Measurements from ENCODE around the gene RPS6KB2.

Gene RPS6KB2

DNA sequence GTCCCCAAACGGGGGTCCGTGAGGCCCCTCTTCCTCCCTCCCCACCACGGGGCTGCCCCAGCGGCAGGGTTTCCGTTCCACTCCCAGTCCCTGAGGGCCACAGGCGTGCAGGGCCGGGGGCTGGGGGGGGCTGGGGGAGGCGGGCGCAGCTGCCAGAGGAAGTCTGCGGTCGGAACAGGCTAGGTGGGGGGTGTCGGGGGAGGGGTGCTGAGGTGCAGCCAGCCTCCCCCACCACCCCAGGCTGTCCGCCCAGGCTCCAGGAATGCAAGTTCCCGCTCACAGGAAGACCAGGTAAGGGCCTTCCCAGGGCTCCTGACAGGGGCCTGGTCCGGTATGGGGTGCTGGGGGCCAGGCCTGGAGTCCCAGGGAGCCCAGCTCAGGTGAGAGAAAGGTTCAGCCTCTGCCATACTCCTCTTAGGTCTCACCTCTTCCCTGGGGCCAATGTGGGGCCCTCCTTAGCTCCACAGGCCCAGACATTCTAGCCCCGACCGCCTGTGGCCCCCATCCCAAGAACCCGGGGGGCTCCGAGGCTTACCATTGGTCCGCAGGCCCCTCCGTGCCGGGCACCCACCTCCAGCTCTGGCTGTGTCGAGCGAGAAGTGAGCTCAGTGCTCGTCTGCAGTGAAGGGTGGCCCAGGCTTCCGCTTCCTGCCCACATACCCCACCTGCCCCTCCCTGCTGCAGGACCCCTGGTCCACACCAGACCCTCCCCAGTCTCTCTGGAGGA, 9.0 kb downstream of the RPS6KB2 start, which contains the start of gene PTPRCAP:
Gene PTPRCAP, minus strand, starts transcription at position 601 of the 727 bp plus-strand sequence. Its CDS starts 63 bp downstream, at position 538.
- TF ChIP-seq ARNT (IDR thresholded peaks at IDR 0.05) (no peak), L3MBTL2 (conservative IDR thresholded peaks at IDR 0.05) (no peak), TARDBP (IDR thresholded peaks at IDR 0.05) (no peak), NFRKB (IDR thresholded peaks at IDR 0.05) (no peak), SUZ12 (IDR thresholded peaks at IDR 0.05) (no peak)
- CTCF ChIA-PET, result interaction anchor here (0.6 kb wide), 1 partner anchor 769 kb away, joined by 3 read pairs; no protein-coding TSS in a partner anchor
- no peak for DNase-seq (ENCODE audit: extremely low spot score)
- POLR2A ChIA-PET, result interaction anchor here (1.4 to 4.0 kb wide), 2 partner anchors 31 to 36 kb away, joined by 5 to 14 read pairs; partner anchors contain the start of genes PPP1CA and TMEM134

GRCh38 chr11:67437809-67438157, 9.5 kb downstream of the RPS6KB2 start:
- POLR2A ChIA-PET, result interaction anchor here (0.6 to 4.0 kb wide), 3 partner anchors 9 to 36 kb away, joined by 4 to 14 read pairs (median 5); partner anchors contain the start of genes PPP1CA, RPS6KB2 and TMEM134
- TF ChIP-seq FOXK2 (IDR thresholded peaks at IDR 0.05), result no peak
- TF ChIP-seq ELF4 (IDR thresholded peaks at IDR 0.05), result no peak
- TF ChIP-seq SP1 (IDR thresholded peaks at IDR 0.05), result no peak
- no peak for TF ChIP-seq LEF1 (IDR thresholded peaks at IDR 0.05; ENCODE audit: borderline replicate concordance)
- TF ChIP-seq ARNT (IDR thresholded peaks at IDR 0.05), result no peak
- no peak for TF ChIP-seq CTBP1 (IDR thresholded peaks at IDR 0.05; ENCODE audit: borderline replicate concordance)
- no peak for TF ChIP-seq SUZ12 (IDR thresholded peaks at IDR 0.05)
- no peak for TF ChIP-seq FOXA1 (IDR thresholded peaks at IDR 0.05)
- TF ChIP-seq, protein P1, sequence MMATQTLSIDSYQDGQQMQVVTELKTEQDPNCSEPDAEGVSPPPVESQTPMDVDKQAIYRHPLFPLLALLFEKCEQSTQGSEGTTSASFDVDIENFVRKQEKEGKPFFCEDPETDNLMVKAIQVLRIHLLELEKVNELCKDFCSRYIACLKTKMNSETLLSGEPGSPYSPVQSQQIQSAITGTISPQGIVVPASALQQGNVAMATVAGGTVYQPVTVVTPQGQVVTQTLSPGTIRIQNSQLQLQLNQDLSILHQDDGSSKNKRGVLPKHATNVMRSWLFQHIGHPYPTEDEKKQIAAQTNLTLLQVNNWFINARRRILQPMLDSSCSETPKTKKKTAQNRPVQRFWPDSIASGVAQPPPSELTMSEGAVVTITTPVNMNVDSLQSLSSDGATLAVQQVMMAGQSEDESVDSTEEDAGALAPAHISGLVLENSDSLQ (IDR thresholded peaks at IDR 0.05), result no peak
- no peak for TF ChIP-seq FOXM1 (IDR thresholded peaks at IDR 0.05; ENCODE audit: borderline replicate concordance)
- no peak for TF ChIP-seq L3MBTL2 (conservative IDR thresholded peaks at IDR 0.05)
- no peak for TF ChIP-seq HDGF (IDR thresholded peaks at IDR 0.05; ENCODE audit: borderline replicate concordance)
- TF ChIP-seq BHLHE40 (IDR thresholded peaks at IDR 0.05; ENCODE audit: borderline replicate concordance), result no peak
- TF ChIP-seq NFRKB (IDR thresholded peaks at IDR 0.05), result no peak
- no peak for TF ChIP-seq TARDBP (IDR thresholded peaks at IDR 0.05)
- no peak for TF ChIP-seq ZNF384 (IDR thresholded peaks at IDR 0.05)
- DNase-seq (ENCODE audit: extremely low spot score), result no peak
- CTCF ChIA-PET, result no interaction called here

- CTCF ChIA-PET, result no interaction called here
- POLR2A ChIA-PET, result interaction anchor here (0.6 to 4.0 kb wide), 5 partner anchors 9 to 47 kb away, joined by 3 to 14 read pairs (median 4); partner anchors contain the start of genes PPP1CA, RAD9A, RPS6KB2 and TMEM134
- TF ChIP-seq CTBP1 (IDR thresholded peaks at IDR 0.05; ENCODE audit: borderline replicate concordance) (no peak), NFRKB (IDR thresholded peaks at IDR 0.05) (no peak), FOXK2 (IDR thresholded peaks at IDR 0.05) (no peak), FOXA1 (IDR thresholded peaks at IDR 0.05) (no peak), FOXM1 (IDR thresholded peaks at IDR 0.05; ENCODE audit: borderline replicate concordance) (no peak), ELF4 (IDR thresholded peaks at IDR 0.05) (no peak), ZNF384 (IDR thresholded peaks at IDR 0.05) (no peak), ARNT (IDR thresholded peaks at IDR 0.05) (no peak), TARDBP (IDR thresholded peaks at IDR 0.05) (no peak), BHLHE40 (IDR thresholded peaks at IDR 0.05; ENCODE audit: borderline replicate concordance) (no peak), L3MBTL2 (conservative IDR thresholded peaks at IDR 0.05) (no peak), SP1 (IDR thresholded peaks at IDR 0.05) (no peak), SUZ12 (IDR thresholded peaks at IDR 0.05) (no peak), LEF1 (IDR thresholded peaks at IDR 0.05; ENCODE audit: borderline replicate concordance) (no peak), HDGF (IDR thresholded peaks at IDR 0.05; ENCODE audit: borderline replicate concordance) (no peak)
- TF ChIP-seq, protein P1 (IDR thresholded peaks at IDR 0.05), result no peak
- no peak for DNase-seq (ENCODE audit: extremely low spot score)
Observed at GRCh38 chr11:67438158-67438902, 10.0 kb downstream of the RPS6KB2 start.

DNA sequence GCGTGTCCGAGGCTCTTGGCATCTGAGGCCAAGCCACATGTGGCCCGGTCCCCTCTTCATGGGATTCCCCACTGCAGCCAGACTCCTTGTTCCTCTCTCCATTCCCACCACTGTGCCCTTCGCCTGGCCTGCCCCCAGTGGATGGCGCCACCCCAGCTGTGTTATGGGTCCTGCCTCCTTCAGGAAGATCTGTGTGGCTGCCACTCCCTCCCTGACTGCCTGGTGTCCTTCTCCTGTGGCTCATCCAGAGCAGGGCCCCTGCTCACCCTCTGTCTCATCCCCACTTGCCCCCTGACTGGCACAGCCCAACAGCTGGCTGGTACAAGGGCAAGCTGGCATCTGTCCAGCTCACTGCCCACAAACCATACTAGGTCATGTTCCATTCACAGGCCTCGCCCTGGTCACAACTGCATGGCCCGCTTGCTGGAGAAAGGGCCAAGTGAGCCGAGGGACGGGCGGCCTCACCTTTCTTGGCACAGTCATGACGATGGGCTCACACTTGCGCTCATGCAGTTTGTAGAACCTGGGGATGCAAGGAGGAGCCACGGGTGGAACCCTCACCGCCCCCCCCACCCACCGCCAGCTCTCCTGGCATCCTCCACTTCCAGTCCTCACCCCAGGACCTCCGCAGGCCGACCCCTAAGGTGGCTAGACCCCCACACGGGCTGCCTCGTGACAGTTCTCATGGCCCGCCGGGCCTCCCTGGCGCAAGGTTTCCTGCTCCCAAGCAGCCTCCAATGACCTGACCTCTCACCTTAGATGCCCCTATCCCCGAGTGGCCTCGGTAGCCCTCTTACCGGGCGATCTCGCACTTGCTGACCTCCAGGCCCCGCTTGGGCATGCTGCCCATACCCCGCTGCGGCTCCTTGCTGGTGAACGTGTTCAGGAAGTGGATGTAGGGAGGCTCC, 11.3 kb downstream of the RPS6KB2 start:
- ChIA-PET CTCF (no interaction called here), POLR2A (interaction anchor here (0.7 to 4.0 kb wide), 6 partner anchors 10 to 48 kb away, joined by 3 to 14 read pairs (median 3); partner anchors contain the start of genes AIP, PPP1CA, RAD9A and TMEM134)
- DNase-seq (ENCODE audit: extremely low spot score), result no peak
- no peak for TF ChIP-seq ZNF384 (IDR thresholded peaks at IDR 0.05)
- no peak for TF ChIP-seq BHLHE40 (IDR thresholded peaks at IDR 0.05; ENCODE audit: borderline replicate concordance)
- no peak for TF ChIP-seq SUZ12 (IDR thresholded peaks at IDR 0.05)
- no peak for TF ChIP-seq NFRKB (IDR thresholded peaks at IDR 0.05)
- TF ChIP-seq LEF1 (IDR thresholded peaks at IDR 0.05; ENCODE audit: borderline replicate concordance), result no peak
- no peak for TF ChIP-seq FOXM1 (IDR thresholded peaks at IDR 0.05; ENCODE audit: borderline replicate concordance)
- no peak for TF ChIP-seq ARNT (IDR thresholded peaks at IDR 0.05)
- TF ChIP-seq ELF4 (IDR thresholded peaks at IDR 0.05), result no peak
- TF ChIP-seq FOXK2 (IDR thresholded peaks at IDR 0.05), result no peak
- no peak for TF ChIP-seq FOXA1 (IDR thresholded peaks at IDR 0.05)
- no peak for TF ChIP-seq HDGF (IDR thresholded peaks at IDR 0.05; ENCODE audit: borderline replicate concordance)
- TF ChIP-seq TARDBP (IDR thresholded peaks at IDR 0.05), result no peak
- no peak for TF ChIP-seq CTBP1 (IDR thresholded peaks at IDR 0.05; ENCODE audit: borderline replicate concordance)
- TF ChIP-seq SP1 (IDR thresholded peaks at IDR 0.05), result no peak
- no peak for TF ChIP-seq L3MBTL2 (conservative IDR thresholded peaks at IDR 0.05)
- TF ChIP-seq, protein P1 (IDR thresholded peaks at IDR 0.05), result no peak
